ENCODE measurements around the gene USP22. TPM values are rescaled to one million over a fixed set of nuclear protein-coding genes. Genes with fewer than 3 reads are reported as not detected.

Gene USP22
- total and polyA plus RNA-seq, 8 donors = 28.1 to 394 (median 161) TPM

GRCh38 chr17:20995164-20995872 lies 47.5 kb downstream of the USP22 start:
- Histone ChIP-seq H3K27me3 (no peaks in the 10 kb centered on the region), H3K36me3 (peaks cover 0 to 19% (median 14%) of the 10 kb centered on the region in 4 donors), H3K4me3 (no peak overlapping the region), H3K9me3 (no peaks in the 10 kb centered on the region), H3K4me1 (peaks cover 20 to 50% (median 37%) of the 10 kb centered on the region in 4 donors), H3K27ac (no peak overlapping the region)
- intact Hi-C loops (cut with DNase I; ENCODE audit: low total_unique reads) = no loop called here
- WGBS, 5 donors = 74 to 91% (median 88%) methylated on average over 6 to 15 of the region's 15 CpGs
- no peak for TF ChIP-seq POLR2AphosphoS5 (IDR thresholded peaks at IDR 0.05)
- TF ChIP-seq POLR2A (IDR thresholded peaks at IDR 0.05) = no peak
- no peak for TF ChIP-seq EP300 (IDR thresholded peaks at IDR 0.05)
- no peak for TF ChIP-seq CTCF (IDR thresholded peaks at IDR 0.05)
- no peak for DNase-seq

DNA sequence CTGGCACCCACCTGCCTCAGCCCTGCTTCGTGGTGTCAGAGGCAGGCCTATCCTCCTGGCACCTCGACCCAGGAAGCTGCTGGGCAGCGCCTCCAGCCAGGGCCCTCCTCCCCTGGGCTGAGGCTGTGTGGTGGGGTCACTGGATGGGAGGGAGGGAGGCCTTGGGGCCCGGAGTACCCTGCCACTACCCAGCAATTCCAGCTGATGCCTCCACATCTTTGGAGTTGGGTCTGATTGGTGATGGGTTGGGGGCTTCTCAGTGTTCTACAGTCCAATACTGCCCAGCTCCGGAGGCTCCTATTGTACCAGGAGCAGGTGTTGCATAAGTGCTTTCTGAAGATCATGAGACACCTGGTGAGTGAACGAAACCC lies 48.0 kb downstream of the USP22 start:
- intact Hi-C loops (cut with DNase I; ENCODE audit: low total_unique reads) = no loop called here
- H3K36me3 ChIP-seq = peaks cover 0 to 13% (median 9%) of the 10 kb centered on the region in 4 donors
- no peaks in the 10 kb centered on the region for H3K27me3 ChIP-seq
- 73 to 100% (median 76%) methylated on average over 2 to 6 of the region's 6 CpGs for WGBS, 5 donors
- no peak overlapping the region for H3K27ac ChIP-seq
- TF ChIP-seq POLR2AphosphoS5 (IDR thresholded peaks at IDR 0.05) (no peak), EP300 (IDR thresholded peaks at IDR 0.05) (no peak), CTCF (IDR thresholded peaks at IDR 0.05) (no peak), POLR2A (IDR thresholded peaks at IDR 0.05) (no peak)
- H3K4me3 ChIP-seq = no peak overlapping the region
- H3K4me1 ChIP-seq = peaks cover 15 to 45% (median 33%) of the 10 kb centered on the region in 4 donors
- H3K9me3 ChIP-seq = no peaks in the 10 kb centered on the region
- DNase-seq = no peak

DNA sequence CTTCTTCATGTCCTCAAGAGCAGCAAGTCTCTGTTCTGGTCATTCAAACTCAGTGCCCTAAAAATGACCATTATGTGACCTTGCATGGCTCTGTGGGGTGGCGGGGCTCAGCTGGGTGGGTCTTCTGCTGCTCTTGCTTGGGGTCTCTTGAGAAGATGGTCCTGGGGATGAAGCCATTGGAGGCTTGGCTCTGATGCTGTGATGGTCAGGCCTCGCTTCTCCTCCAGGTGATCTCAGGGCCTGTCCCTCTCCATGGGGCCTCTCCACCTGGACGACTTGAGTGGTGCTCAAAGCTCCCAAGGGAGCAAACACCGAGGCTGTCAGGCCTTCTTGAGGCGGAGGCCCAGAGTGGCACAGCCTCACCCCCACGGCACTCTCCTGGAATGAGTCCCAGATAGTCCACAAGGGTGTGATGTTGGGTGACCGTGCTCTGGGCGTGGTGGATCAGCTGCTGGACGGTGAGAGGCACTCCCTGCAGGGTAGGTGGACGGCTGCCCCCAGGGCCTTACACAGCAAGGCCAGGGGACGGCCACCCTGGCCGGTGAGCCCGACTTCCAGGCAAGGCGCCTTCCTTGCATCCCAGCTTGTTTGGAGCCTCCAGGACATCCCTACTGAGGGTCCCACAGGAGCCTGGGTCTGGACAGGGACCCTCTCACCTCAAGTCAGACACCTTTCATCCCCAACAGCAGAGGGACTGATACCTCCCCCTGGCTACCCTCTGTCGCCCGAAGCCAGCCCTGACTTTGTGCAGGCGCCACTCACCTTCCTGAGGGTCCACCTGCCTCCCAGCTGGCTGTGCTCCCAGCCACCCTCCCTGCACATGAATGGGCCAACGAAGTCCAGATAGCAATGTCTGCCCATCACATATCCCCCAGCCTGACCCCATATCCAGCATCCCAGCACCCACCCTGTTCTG lies 48.7 kb downstream of the USP22 start:
- H3K9me3 ChIP-seq = no peaks in the 10 kb centered on the region
- DNase-seq = peak in 1 of 2 donors; percentile 68
- 59 to 81% (median 70%) methylated on average over 9 to 18 of the region's 18 CpGs for WGBS, 5 donors
- peaks cover 8 to 38% (median 27%) of the 10 kb centered on the region in 4 donors for H3K4me1 ChIP-seq
- no peak overlapping the region for H3K27ac ChIP-seq
- intact Hi-C loops (cut with DNase I; ENCODE audit: low total_unique reads) = no loop called here
- no peak overlapping the region for H3K4me3 ChIP-seq
- H3K36me3 ChIP-seq = peaks cover 0 to 7% (median 3%) of the 10 kb centered on the region in 4 donors
- H3K27me3 ChIP-seq = no peaks in the 10 kb centered on the region
- TF ChIP-seq CTCF (IDR thresholded peaks at IDR 0.05) (no peak), POLR2AphosphoS5 (IDR thresholded peaks at IDR 0.05) (no peak), POLR2A (IDR thresholded peaks at IDR 0.05) (no peak), EP300 (IDR thresholded peaks at IDR 0.05) (no peak)

- Histone ChIP-seq H3K4me1 (peaks cover 4 to 29% (median 21%) of the 10 kb centered on the region in 4 donors), H3K27ac (no peak overlapping the region), H3K9me3 (no peaks in the 10 kb centered on the region), H3K27me3 (no peaks in the 10 kb centered on the region), H3K4me3 (peak overlapping the region in 1 of 4 donors; percentile 25), H3K36me3 (no peaks in the 10 kb centered on the region)
- 58 to 65% (median 62%) methylated on average over 17 of the region's 17 CpGs for WGBS, 5 donors
- TF ChIP-seq EP300 (IDR thresholded peaks at IDR 0.05) = no peak
- no peak for TF ChIP-seq POLR2AphosphoS5 (IDR thresholded peaks at IDR 0.05)
- TF ChIP-seq CTCF (IDR thresholded peaks at IDR 0.05) = peak in 5 of 7 experiments; percentile 71 to 90 (median 86)
- DNase-seq = peak; percentile 60 to 90
- intact Hi-C loops (cut with DNase I; ENCODE audit: low total_unique reads) = no loop called here
These were observed 49.6 kb downstream of the USP22 start for GRCh38 chr17:20992987-20993862.

Data from stomach (tissue), 9 donors.